ENCODE data around the gene TMEM52. TPM values are rescaled to one million over a fixed set of nuclear protein-coding genes. Genes with fewer than 3 reads are reported as not detected.

The TMEM52 gene
- total RNA-seq, 2 experiments from 2014 or later = 0.99 TPM; not detected in 1

GRCh38 chr1:1922956-1923833, 4.1 kb upstream of the TMEM52 start:
- CTCF ChIA-PET = interaction anchor here (0.6 kb wide), 1 partner anchor 392 kb away, joined by 4 read pairs; no protein-coding TSS in a partner anchor
- Mint-ChIP-seq H3K27ac (no peak overlapping the region), H3K4me3 (no peak overlapping the region), H3K27me3 (ENCODE audit: low read depth) (no peaks in the 10 kb centered on the region), H3K9me3 (no peaks in the 10 kb centered on the region), H3K4me1 (ENCODE audit: low read depth) (peaks cover 3% of the 10 kb centered on the region), H3K36me3 (ENCODE audit: low read depth) (no peaks in the 10 kb centered on the region)
- no peak for DNase-seq
- intact Hi-C loops (cut with micrococcal nuclease) = no loop called here

DNA sequence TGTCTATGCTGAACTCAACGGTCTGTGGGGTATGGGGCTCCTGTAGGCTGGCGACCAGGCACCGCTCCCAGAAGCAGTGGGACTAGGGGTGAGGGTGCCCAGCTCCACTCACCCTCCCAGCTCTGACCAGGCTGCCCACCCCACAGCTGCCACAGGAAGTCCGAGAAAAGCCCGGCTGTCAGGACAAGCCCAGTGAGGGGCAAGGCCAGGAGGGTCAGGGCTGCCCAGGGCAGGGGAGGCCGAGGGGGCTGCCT, 3.5 kb upstream of the TMEM52 start:
- intact Hi-C loops (cut with micrococcal nuclease) = no loop called here
- DNase-seq = no peak
- CTCF ChIA-PET = no interaction called here
- Mint-ChIP-seq H3K27me3 (ENCODE audit: low read depth) (no peaks in the 10 kb centered on the region), H3K9me3 (no peaks in the 10 kb centered on the region), H3K4me3 (no peak overlapping the region), H3K36me3 (ENCODE audit: low read depth) (no peaks in the 10 kb centered on the region), H3K27ac (no peak overlapping the region), H3K4me1 (ENCODE audit: low read depth) (peaks cover 4% of the 10 kb centered on the region)

- CTCF ChIA-PET = no interaction called here
Observed at GRCh38 chr1:1921901-1922701, 3.0 kb upstream of the TMEM52 start.

GRCh38 chr1:1921459-1921862, 2.4 kb upstream of the TMEM52 start:
- Mint-ChIP-seq H3K36me3 (ENCODE audit: low read depth) (no peaks in the 10 kb centered on the region), H3K9me3 (no peaks in the 10 kb centered on the region), H3K4me1 (ENCODE audit: low read depth) (peaks cover 4% of the 10 kb centered on the region), H3K27ac (no peak overlapping the region), H3K4me3 (no peak overlapping the region), H3K27me3 (ENCODE audit: low read depth) (no peaks in the 10 kb centered on the region)
- no peak for DNase-seq
- CTCF ChIA-PET = interaction anchor here (1.1 to 1.6 kb wide), 2 partner anchors 13 to 123 kb away, joined by 3 to 7 read pairs; no protein-coding TSS in a partner anchor
- intact Hi-C loops (cut with micrococcal nuclease) = no loop called here

More at GRCh38 chr1:1921901-1922701, 3.0 kb upstream of the TMEM52 start:
- no peaks in the 10 kb centered on the region for H3K27me3 Mint-ChIP-seq (ENCODE audit: low read depth)
- intact Hi-C loops (cut with micrococcal nuclease) = no loop called here
- no peak overlapping the region for H3K27ac Mint-ChIP-seq
- no peaks in the 10 kb centered on the region for H3K36me3 Mint-ChIP-seq (ENCODE audit: low read depth)
- H3K4me1 Mint-ChIP-seq (ENCODE audit: low read depth) = peaks cover 4% of the 10 kb centered on the region
- H3K4me3 Mint-ChIP-seq = no peak overlapping the region
- no peaks in the 10 kb centered on the region for H3K9me3 Mint-ChIP-seq
- no peak for DNase-seq

DNA sequence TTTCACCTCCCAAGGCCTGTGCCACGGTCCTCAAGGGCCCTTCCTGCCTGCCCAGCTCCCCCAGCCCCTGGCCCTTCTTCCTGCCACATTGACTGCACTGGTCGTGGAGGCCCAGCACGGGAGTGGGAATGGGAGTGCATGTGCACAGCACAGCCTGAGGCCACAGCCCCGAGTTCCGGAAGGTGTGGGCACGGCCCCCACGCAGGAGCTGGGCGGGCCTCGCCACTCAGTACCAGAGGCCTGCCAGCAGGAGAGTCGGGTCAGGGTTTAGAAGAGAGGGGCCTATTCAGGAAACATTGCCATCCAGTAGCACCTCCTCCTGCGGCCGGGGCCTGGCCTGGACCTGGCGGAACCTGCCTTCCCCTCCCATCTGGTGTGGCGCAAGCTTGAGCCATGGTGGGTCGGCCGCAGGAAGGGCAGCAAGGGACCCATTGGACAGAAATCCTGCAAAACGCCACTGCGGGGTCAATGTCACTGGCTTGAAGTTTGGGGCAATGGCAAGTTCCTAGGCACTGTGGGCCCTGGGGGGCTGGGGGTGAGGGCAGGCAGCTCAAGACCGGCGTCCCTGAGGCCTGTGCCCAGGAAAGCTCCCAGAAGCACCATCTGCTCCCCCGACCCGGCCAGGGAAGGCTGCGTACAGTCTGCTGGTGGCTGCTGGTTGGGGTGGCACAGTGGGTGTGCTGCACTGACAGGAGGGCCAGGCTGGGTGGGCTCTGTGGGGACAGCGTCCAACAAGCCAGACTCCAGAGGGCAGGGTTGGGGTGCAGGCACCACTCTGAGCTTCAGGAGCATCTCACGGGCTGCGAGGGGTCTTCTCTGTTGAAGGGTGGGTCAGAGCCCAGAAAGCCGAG, 1.8 kb upstream of the TMEM52 start:
- Mint-ChIP-seq H3K27me3 (ENCODE audit: low read depth) (no peaks in the 10 kb centered on the region), H3K36me3 (ENCODE audit: low read depth) (no peaks in the 10 kb centered on the region), H3K27ac (no peak overlapping the region), H3K9me3 (no peaks in the 10 kb centered on the region), H3K4me1 (ENCODE audit: low read depth) (peaks cover 4% of the 10 kb centered on the region), H3K4me3 (no peak overlapping the region)
- CTCF ChIA-PET = interaction anchor here (1.1 to 1.6 kb wide), 2 partner anchors 12 to 124 kb away, joined by 3 to 7 read pairs; no protein-coding TSS in a partner anchor
- intact Hi-C loops (cut with micrococcal nuclease) = no loop called here
- DNase-seq = no peak

- no peak for DNase-seq
- Mint-ChIP-seq H3K4me3 (peak overlapping the region; percentile 67), H3K4me1 (ENCODE audit: low read depth) (peaks cover 4% of the 10 kb centered on the region), H3K27me3 (ENCODE audit: low read depth) (no peaks in the 10 kb centered on the region), H3K36me3 (ENCODE audit: low read depth) (no peaks in the 10 kb centered on the region), H3K9me3 (no peaks in the 10 kb centered on the region), H3K27ac (no peak overlapping the region)
- CTCF ChIA-PET = interaction anchor here (1.6 kb wide), 1 partner anchor 125 kb away, joined by 7 read pairs; no protein-coding TSS in a partner anchor
- intact Hi-C loops (cut with micrococcal nuclease) = no loop called here
Observed at GRCh38 chr1:1920057-1920607, 1.1 kb upstream of the TMEM52 start.

- Mint-ChIP-seq H3K27ac (no peak overlapping the region), H3K9me3 (no peaks in the 10 kb centered on the region), H3K36me3 (ENCODE audit: low read depth) (no peaks in the 10 kb centered on the region), H3K27me3 (ENCODE audit: low read depth) (no peaks in the 10 kb centered on the region), H3K4me1 (ENCODE audit: low read depth) (peaks cover 4% of the 10 kb centered on the region), H3K4me3 (peak overlapping the region; percentile 67)
- peak; percentile 99 for DNase-seq
- CTCF ChIA-PET = no interaction called here
- intact Hi-C loops (cut with micrococcal nuclease) = loop anchor here (1.0 kb wide), 4 partner anchors 10 to 472 kb away; partner anchors contain the start of genes MORN1 and RER1
Observed at GRCh38 chr1:1919304-1920056, 401 bp upstream of the TMEM52 start.

- H3K27ac Mint-ChIP-seq = no peak overlapping the region
- no peaks in the 10 kb centered on the region for H3K9me3 Mint-ChIP-seq
- peaks cover 4% of the 10 kb centered on the region for H3K4me1 Mint-ChIP-seq (ENCODE audit: low read depth)
- intact Hi-C loops (cut with micrococcal nuclease) = no loop called here
- no peaks in the 10 kb centered on the region for H3K36me3 Mint-ChIP-seq (ENCODE audit: low read depth)
- H3K27me3 Mint-ChIP-seq (ENCODE audit: low read depth) = no peaks in the 10 kb centered on the region
- CTCF ChIA-PET = interaction anchor here (1.2 kb wide), 1 partner anchor 12 kb away, joined by 3 read pairs; no protein-coding TSS in a partner anchor
- peak overlapping the region; percentile 36 for H3K4me3 Mint-ChIP-seq
- DNase-seq = no peak
Observed at GRCh38 chr1:1917995-1918900, 831 bp downstream of the TMEM52 start.

DNA sequence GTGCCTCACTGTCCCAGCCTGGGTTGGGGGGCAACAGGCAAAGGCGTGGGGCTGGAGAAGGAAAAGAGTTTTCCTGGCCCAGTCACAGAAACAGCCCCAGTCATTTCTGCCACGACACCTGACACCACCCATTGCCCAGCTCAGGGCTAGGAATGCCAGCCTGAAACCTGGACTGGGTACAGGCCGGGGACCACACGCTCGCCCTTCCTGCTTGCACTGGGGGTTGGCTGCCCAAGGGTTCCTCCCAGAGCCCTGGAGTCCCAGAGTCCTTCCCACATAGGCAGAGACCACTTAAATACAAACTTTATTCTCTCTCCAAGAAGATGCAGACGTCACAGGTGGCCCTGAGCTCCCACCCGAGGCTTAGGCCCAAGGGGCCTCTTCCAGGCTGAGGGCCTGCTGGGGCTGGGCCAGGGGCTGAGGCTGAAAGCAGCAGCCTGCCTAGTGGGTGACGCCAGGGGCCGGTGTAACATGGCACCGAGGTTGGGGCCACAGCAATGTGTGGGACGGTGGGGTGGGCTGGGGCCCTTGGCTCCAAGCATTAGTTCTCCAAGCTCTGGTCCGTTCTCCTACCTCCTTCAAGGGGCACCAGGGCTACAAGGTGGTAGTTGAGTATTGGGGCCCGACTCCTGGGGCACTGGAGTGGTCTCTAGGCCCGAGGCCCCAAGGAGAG, 1.6 kb downstream of the TMEM52 start:
- H3K27ac Mint-ChIP-seq = no peak overlapping the region
- CTCF ChIA-PET = interaction anchor here (1.2 kb wide), 1 partner anchor 12 kb away, joined by 3 read pairs; no protein-coding TSS in a partner anchor
- H3K27me3 Mint-ChIP-seq (ENCODE audit: low read depth) = no peaks in the 10 kb centered on the region
- no peak overlapping the region for H3K4me3 Mint-ChIP-seq
- no peak for DNase-seq
- intact Hi-C loops (cut with micrococcal nuclease) = no loop called here
- H3K4me1 Mint-ChIP-seq (ENCODE audit: low read depth) = peaks cover 4% of the 10 kb centered on the region
- H3K9me3 Mint-ChIP-seq = no peaks in the 10 kb centered on the region
- no peaks in the 10 kb centered on the region for H3K36me3 Mint-ChIP-seq (ENCODE audit: low read depth)

DNA sequence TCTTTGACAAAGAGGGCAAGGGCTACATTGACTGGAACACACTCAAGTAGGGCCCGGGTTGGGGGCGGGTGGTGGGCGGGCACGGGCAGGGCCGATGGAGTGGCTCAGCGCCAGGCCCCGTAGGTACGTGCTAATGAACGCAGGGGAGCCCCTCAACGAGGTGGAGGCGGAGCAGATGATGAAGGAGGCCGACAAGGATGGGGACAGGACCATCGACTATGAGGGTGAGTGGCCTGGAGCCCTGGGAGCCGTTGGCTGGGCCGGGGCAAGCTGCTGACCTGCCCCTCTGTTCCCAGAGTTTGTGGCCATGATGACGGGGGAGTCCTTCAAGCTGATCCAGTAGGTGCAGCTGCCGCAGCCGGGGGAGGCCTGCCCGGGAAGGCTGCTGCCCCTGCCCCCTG, 2.2 kb downstream of the TMEM52 start:
- CTCF ChIA-PET = no interaction called here
- Mint-ChIP-seq H3K4me1 (ENCODE audit: low read depth) (peaks cover 4% of the 10 kb centered on the region), H3K27ac (no peak overlapping the region), H3K27me3 (ENCODE audit: low read depth) (no peaks in the 10 kb centered on the region), H3K9me3 (no peaks in the 10 kb centered on the region), H3K4me3 (no peak overlapping the region), H3K36me3 (ENCODE audit: low read depth) (no peaks in the 10 kb centered on the region)
- intact Hi-C loops (cut with micrococcal nuclease) = no loop called here
- DNase-seq = no peak
